HepG2 (cell line): Measurements from ENCODE around the gene GRHL3. TPM values are rescaled to one million over a fixed set of nuclear protein-coding genes. Genes with fewer than 3 reads are reported as not detected.

Experiments used
- ATAC-seq: fragments of 200-7000 bp; cut with Tn5 transposase; 3 replicates; pipeline ENCODE4 v1.9.1; 2020; ENCODE audit warnings: mild to moderate bottlenecking, moderate library complexity
- BruUV-seq: library from RNA; stranded (reverse); fragments of 400-500 nt; replicated peaks from 2 replicates; lab custom pipeline; 2021; lab: Mats Ljungman, UMichigan
- CTCF ChIA-PET: fragments of 300-600 bp; formaldehyde crosslinking; extraction: SDS; loops from one replicate; lab custom pipeline; 2021; ENCODE audit warnings: low total read pairs, inconsistent platforms, low intra/inter-chr PET ratio; lab: Yijun Ruan, JAX
- POLR2A ChIA-PET: fragments of 350-600 bp; sonication (Branson Sonifier 250); formaldehyde crosslinking; loops from one replicate; lab custom pipeline; 2020; ENCODE audit warnings: antibody characterized with exemption, inconsistent platforms; lab: Yijun Ruan, JAX
- DNase-seq: peaks from one replicate; pipeline ENCODE4 v3.0.0-alpha.2; 2015; ENCODE audit warnings: low spot score
- FAIRE-seq: peaks from 3 replicates; lab custom pipeline; 2011; peaks lifted over from hg19 to GRCh38; lab: Jason Lieb, UNC
- H2AFZ ChIP-seq: one replicate; pipeline ENCODE4 v1.6.1; 2011; ENCODE audit warnings: low read length, inconsistent platforms
- H3K27ac ChIP-seq: fragments of 300-600 bp; 3 replicates; pipeline ENCODE4 v1.8.0; 2011; ENCODE audit warnings: mixed run types, mild to moderate bottlenecking, mixed read lengths, low read length, inconsistent platforms; ENCODE audit not compliant: insufficient read depth; ENCODE audit errors: extremely low read length
- H3K27me3 ChIP-seq, 2 experiments: fragments of 200-600 bp in 1 of 2; 2 replicates in 1 of 2; 3 replicates in 1 of 2; pipeline versions ENCODE4 v1.6.0 to v1.8.0; 2011; ENCODE audit warnings: low read length in 2 of 2, mild to moderate bottlenecking in 2 of 2, moderate library complexity in 2 of 2, inconsistent platforms in 1 of 2; ENCODE audit not compliant: insufficient read depth in 2 of 2, control insufficient read depth in 1 of 2
- H3K36me3 ChIP-seq, 2 experiments: fragments of 200-600 bp in 1 of 2; replicated peaks in 1 of 2; 2 replicates in 1 of 2; 3 replicates in 1 of 2; pipeline versions ENCODE4 v1.5.1 to v1.8.0; 2011; ENCODE audit warnings: low read length in 2 of 2, inconsistent platforms in 1 of 2; ENCODE audit not compliant: insufficient read depth in 2 of 2, control insufficient read depth in 1 of 2
- H3K4me1 ChIP-seq: 2 replicates; pipeline ENCODE4 v1.5.1; 2012; ENCODE audit warnings: low read length, inconsistent platforms; ENCODE audit not compliant: insufficient read depth
- H3K4me2 ChIP-seq: 2 replicates; pipeline ENCODE4 v1.6.0; 2011; ENCODE audit warnings: low read depth, low read length, inconsistent platforms
- H3K4me3 ChIP-seq, 3 experiments: fragments of 200-600 bp in 1 of 3; sonication (generic), shearing (Covaris generic) in 1 of 3; replicated peaks in 1 of 3; 2 replicates each; pipeline ENCODE4 v1.5.1; 2011 to 2016; ENCODE audit warnings: low read length in 3 of 3, inconsistent platforms in 2 of 3, low read depth in 2 of 3, mild to moderate bottlenecking in 2 of 3, control low read depth in 1 of 3, mixed read lengths in 1 of 3; ENCODE audit not compliant: insufficient read depth in 1 of 3
- H3K79me2 ChIP-seq: one replicate; pipeline ENCODE4 v1.6.1; 2011; ENCODE audit warnings: low read length, inconsistent platforms; ENCODE audit not compliant: insufficient read depth
- H3K9ac ChIP-seq: 2 replicates; pipeline ENCODE4 v1.6.0; 2011; ENCODE audit warnings: mild to moderate bottlenecking, low read depth, low read length, inconsistent platforms; ENCODE audit not compliant: insufficient read depth
- H3K9me3 ChIP-seq: 2 replicates; pipeline ENCODE4 v1.5.1; 2012; ENCODE audit warnings: mild to moderate bottlenecking, low read length
- H4K20me1 ChIP-seq: 2 replicates; pipeline ENCODE4 v1.6.0; 2011; ENCODE audit warnings: inconsistent platforms, mild to moderate bottlenecking, low read length, moderate library complexity; ENCODE audit not compliant: insufficient read depth
- AGO1 ChIP-seq: fragments of 200-400 bp; formaldehyde crosslinking; IDR thresholded peaks from 2 replicates; pipeline ENCODE4 v1.6.1; 2017; ENCODE audit warnings: mild to moderate bottlenecking, low read depth, low read length, moderate library complexity; ENCODE audit not compliant: poor library complexity, severe bottlenecking
- ARHGAP35 ChIP-seq: sonication (generic); formaldehyde crosslinking; IDR thresholded peaks from 2 replicates; pipeline ENCODE4 v1.9.0; 2022; ENCODE audit warnings: mild to moderate bottlenecking, inconsistent platforms, moderate library complexity, missing genetic modification reagents, borderline replicate concordance
- CSRNP1 ChIP-seq: sonication (generic); formaldehyde crosslinking; IDR thresholded peaks from 2 replicates; pipeline ENCODE4 v1.8.1; 2023; ENCODE audit warnings: mild to moderate bottlenecking, missing genetic modification reagents
- HOMEZ ChIP-seq: IDR thresholded peaks from 2 replicates; pipeline ENCODE4 v1.6.1; 2016; ENCODE audit warnings: low read depth
- RBM39 ChIP-seq: fragments of 200-400 bp; formaldehyde crosslinking; IDR thresholded peaks from one replicate; pipeline ENCODE4 v1.6.1; 2018; ENCODE audit warnings: antibody characterized with exemption, mild to moderate bottlenecking, low read depth, low read length; ENCODE audit not compliant: poor library complexity, severe bottlenecking
- RFX3 ChIP-seq: IDR thresholded peaks from 2 replicates; pipeline ENCODE4 v1.6.1; 2016; ENCODE audit warnings: missing biosample characterization, missing genetic modification reagents
- SKIL ChIP-seq: sonication (generic); formaldehyde crosslinking; IDR thresholded peaks from 2 replicates; pipeline ENCODE4 v1.8.0; 2022; ENCODE audit warnings: missing genetic modification reagents, mild to moderate bottlenecking, moderate library complexity, borderline replicate concordance
- ZNF367 ChIP-seq: sonication (generic); formaldehyde crosslinking; IDR thresholded peaks from 2 replicates; pipeline ENCODE4 v1.4.0; 2020; ENCODE audit warnings: missing genetic modification reagents, borderline replicate concordance
- ZNF484 ChIP-seq: sonication (generic); formaldehyde crosslinking; IDR thresholded peaks from 2 replicates; pipeline ENCODE4 v1.5.1; 2020; ENCODE audit warnings: mild to moderate bottlenecking, low read depth, missing genetic modification reagents, borderline replicate concordance
- WGBS: methylation state at CpG from one replicate; pipeline ENCODE4 v1.1.6; 2017; ENCODE audit warnings: low lambda C conversion rate; 5-methylcytosine and 5-hydroxymethylcytosine counted together
- in situ Hi-C: cut with HindIII; loops from 2 replicates; pipeline ENCODE4 v1.10.0; 2017; ENCODE audit warnings: low pct_unique_long_range_greater_than_20kb; ENCODE audit not compliant: extremely low pct_ligation_motif_present
- intact Hi-C: fragments of 100-400 bp; cut with micrococcal nuclease; formaldehyde crosslinking; loops from one replicate; pipeline ENCODE4 v1.10.0; 2022; ENCODE audit not compliant: unreplicated experiment
- polyA plus RNA-seq, 8 experiments: library from polyadenylated mRNA; depleted of rRNA in 3 of 8; stranded (reverse) in 7 of 8; unstranded in 1 of 8; fragments of >200 nt; fragmentation: Illumina TruSeq in 4 of 8; extraction: Trizol in 4 of 8; gene quantifications; 2 replicates each; pipeline versions ENCODE4 v1.2.1 to v1.2.3, GENCODE V29; 2011 to 2016; ENCODE audit warnings: low read depth in 4 of 8, missing spikeins in 1 of 8, mixed read lengths in 1 of 8; ENCODE audit not compliant: insufficient read depth in 1 of 8
- total RNA-seq, 5 experiments: library from RNA; depleted of rRNA; stranded (reverse); fragments of >200 nt; fragmentation: Illumina TruSeq; extraction: Trizol; gene quantifications; 2 replicates each; pipeline ENCODE4 v1.2.3, GENCODE V29; 2016; ENCODE audit warnings: low read depth in 1 of 5

Gene GRHL3
- total and polyA plus RNA-seq, 2 of the 13 experiments (the other 11 are each of a cell fraction or from before 2014, with no cell fraction given), result not detected

- TF ChIP-seq SKIL (CRISPR knock-in tag) (no peak), CSRNP1 (no peak)
- TF ChIP-seq, all 625 proteins: peak for 0
Observed at GRCh38 chr1:24315391-24315790, 3.8 kb upstream of the GRHL3 start (continued).

GRCh38 chr1:24316645-24317044 is 2.5 kb upstream of the GRHL3 start:
- no peak for TF ChIP-seq ARHGAP35
- TF ChIP-seq RBM39, result no peak
- no peak for TF ChIP-seq ZNF484
- no peak for TF ChIP-seq HOMEZ (CRISPR knock-in tag)
- no peak for TF ChIP-seq RFX3 (CRISPR knock-in tag)
- TF ChIP-seq ZNF367 (CRISPR knock-in tag), result no peak
- no peak for TF ChIP-seq AGO1
- FAIRE-seq, result no peak
- Histone ChIP-seq H3K9me3 (no peaks in the 10 kb centered on the region), H4K20me1 (no peaks in the 10 kb centered on the region), H3K27ac (no peak overlapping the region), H2AFZ (no peak overlapping the region), H3K9ac (no peak overlapping the region), H3K4me2 (no peak overlapping the region), H3K36me3 (no peaks in the 10 kb centered on the region), H3K4me1 (peaks cover 11% of the 10 kb centered on the region), H3K4me3 (no peak overlapping the region), H3K79me2 (no peaks in the 10 kb centered on the region), H3K27me3 (peaks cover 4 to 21% of the 10 kb centered on the region in 2 experiments; a peak in 2 of 5 replicates)
- ATAC-seq, result no peak
- CTCF ChIA-PET, result no interaction called here
- intact Hi-C loops (no loop called here), in situ Hi-C loops (no loop called here)
- no peak for DNase-seq
- POLR2A ChIA-PET, result no interaction called here
- 40% methylated on average over 2 of the region's 3 CpGs for WGBS
- BruUV-seq, result no TSS peak
